K562 (cell line): Measurements from ENCODE around the gene FZD10. TPM values are rescaled to one million over a fixed set of nuclear protein-coding genes. Genes with fewer than 3 reads are reported as not detected.

Experiments used
- ATAC-seq: fragments of 200-7000 bp; cut with Tn5 transposase; 3 replicates; pipeline ENCODE4 v1.9.1; 2020; ENCODE audit warnings: moderate library complexity
- BruUV-seq: library from RNA; stranded (reverse); fragments of 400-500 nt; replicated peaks from 2 replicates; lab custom pipeline; 2021; lab: Mats Ljungman, UMichigan
- CTCF ChIA-PET: fragments of 300-600 bp; formaldehyde crosslinking; extraction: SDS; loops from one replicate; lab custom pipeline; 2021; ENCODE audit warnings: low intra/inter-chr PET ratio; lab: Yijun Ruan, JAX
- POLR2A ChIA-PET: fragments of 300-600, 350-650 bp; sonication (Branson Sonifier 250); formaldehyde crosslinking; extraction: SDS; loops from one replicate; lab custom pipeline; 2021; ENCODE audit warnings: antibody characterized with exemption, inconsistent platforms; lab: Yijun Ruan, JAX
- DNase-seq, 4 experiments: peaks; one replicate each; pipeline versions ENCODE4 v3.0.0 to v3.0.0-alpha.2; 2011 to 2018; ENCODE audit warnings: low spot score in 3 of 4, mixed read lengths in 3 of 4; ENCODE audit errors: extremely low read depth in 1 of 4
- FAIRE-seq: peaks from 2 replicates; lab custom pipeline; 2011; peaks lifted over from hg19 to GRCh38; lab: Jason Lieb, UNC
- H2AFZ ChIP-seq: 2 replicates; pipeline ENCODE4 v1.6.0; 2011; ENCODE audit warnings: low read depth, low read length, control low read depth, inconsistent platforms
- H3K27ac ChIP-seq: fragments of 200-600 bp; 3 replicates; pipeline ENCODE4 v1.8.0; 2011; ENCODE audit warnings: low read depth, mild to moderate bottlenecking, control low read depth, inconsistent platforms, low read length, moderate library complexity, mixed read lengths; ENCODE audit errors: extremely low read depth
- H3K27me3 ChIP-seq, 2 experiments: fragments of 300-600 bp in 1 of 2; 2 replicates in 1 of 2; 3 replicates in 1 of 2; pipeline versions ENCODE4 v1.6.0 to v1.8.0; 2011; ENCODE audit warnings: inconsistent platforms in 2 of 2, low read length in 2 of 2, mild to moderate bottlenecking in 1 of 2, mixed read lengths in 1 of 2, moderate library complexity in 1 of 2; ENCODE audit not compliant: control insufficient read depth in 2 of 2, insufficient read depth in 2 of 2
- H3K36me3 ChIP-seq: fragments of 300-600 bp; 3 replicates; pipeline ENCODE4 v1.8.0; 2011; ENCODE audit warnings: mild to moderate bottlenecking, low read length, inconsistent platforms; ENCODE audit not compliant: control insufficient read depth, insufficient read depth
- H3K4me1 ChIP-seq, 2 experiments: fragments of 200-600 bp in 1 of 2; replicated peaks in 1 of 2; 2 replicates in 1 of 2; 3 replicates in 1 of 2; pipeline versions ENCODE4 v1.5.1 to v1.8.0; 2011; ENCODE audit warnings: inconsistent platforms in 2 of 2, low read length in 2 of 2, mild to moderate bottlenecking in 1 of 2, mixed read lengths in 1 of 2, moderate library complexity in 1 of 2; ENCODE audit not compliant: control insufficient read depth in 2 of 2, insufficient read depth in 2 of 2
- H3K4me2 ChIP-seq: 2 replicates; pipeline ENCODE4 v1.6.1; 2011; ENCODE audit warnings: low read length, control low read depth, inconsistent platforms, mixed read lengths; ENCODE audit not compliant: insufficient read depth
- H3K4me3 ChIP-seq: fragments of 200-600 bp; sonication (generic), shearing (Covaris generic); 2 replicates; pipeline ENCODE4 v1.5.1; 2016; ENCODE audit warnings: control low read depth, inconsistent platforms
- H3K79me2 ChIP-seq: fragments of 200-600 bp; 3 replicates; pipeline ENCODE4 v1.8.0; 2011; ENCODE audit warnings: low read length, inconsistent platforms; ENCODE audit not compliant: control insufficient read depth, insufficient read depth
- H3K9ac ChIP-seq, 2 experiments: 2 replicates each; pipeline versions ENCODE4 v1.6.0 to v1.6.1; 2011; ENCODE audit warnings: low read depth in 2 of 2, low read length in 2 of 2, control low read depth in 1 of 2, inconsistent platforms in 1 of 2, mild to moderate bottlenecking in 1 of 2, mixed read lengths in 1 of 2; ENCODE audit not compliant: insufficient read depth in 1 of 2
- H3K9me1 ChIP-seq: one replicate; pipeline ENCODE4 v1.6.0; 2011; ENCODE audit warnings: inconsistent platforms, mild to moderate bottlenecking, low read length, moderate library complexity; ENCODE audit not compliant: control insufficient read depth, insufficient read depth
- H3K9me3 ChIP-seq: replicated peaks from 2 replicates; pipeline ENCODE4 v1.5.1; 2011; ENCODE audit warnings: low read depth, low read length, inconsistent platforms; ENCODE audit not compliant: control insufficient read depth, insufficient read depth
- H4K20me1 ChIP-seq: replicated peaks from 2 replicates; pipeline ENCODE4 v1.6.1; 2011; ENCODE audit warnings: low read length, inconsistent platforms, mixed read lengths; ENCODE audit not compliant: control insufficient read depth, insufficient read depth
- AFF1 ChIP-seq, 2 experiments: fragments of 450-650 bp; IDR thresholded peaks; 2 replicates each; pipeline ENCODE4 v1.6.1; 2018; ENCODE audit warnings: mild to moderate bottlenecking in 2 of 2, low read depth in 1 of 2; ENCODE audit not compliant: partially characterized antibody in 2 of 2
- CBFA2T2 ChIP-seq: fragments of 450-650 bp; conservative IDR thresholded peaks from 2 replicates; pipeline ENCODE4 v1.6.1; 2017; ENCODE audit warnings: mild to moderate bottlenecking
- CBFA2T3 ChIP-seq: fragments of 450-650 bp; IDR thresholded peaks from 2 replicates; pipeline ENCODE4 v1.6.1; 2017
- HSF4 ChIP-seq: fragments of 250-450 bp; sonication (Bioruptor Pico); IDR thresholded peaks from 2 replicates; pipeline ENCODE4 v2.1.2; 2022; ENCODE audit warnings: mild to moderate bottlenecking, moderate library complexity, borderline replicate concordance
- ZBTB2 ChIP-seq: fragments of 450-650 bp; IDR thresholded peaks from 2 replicates; pipeline ENCODE4 v1.6.1; 2016; ENCODE audit warnings: antibody characterized with exemption
- WGBS: fragments of 100-300 bp; shearing (Covaris generic); methylation state at CpG from one replicate; pipeline ENCODE4 v1.1.6; 2016; ENCODE audit warnings: low coverage, mixed read lengths; ENCODE audit not compliant: insufficient coverage; ENCODE audit errors: missing lambda C conversion rate; 5-methylcytosine and 5-hydroxymethylcytosine counted together
- in situ Hi-C: fragments of 300-500 bp; cut with MboI; formaldehyde crosslinking; loops from 4 replicates; pipeline ENCODE4 v1.15.0; 2018; ENCODE audit warnings: inconsistent platforms, mixed read lengths
- intact Hi-C: fragments of 100-400 bp; cut with micrococcal nuclease; formaldehyde crosslinking; loops from 2 replicates; pipeline ENCODE4 v1.14.2; 2022
- polyA plus RNA-seq, 8 experiments: library from polyadenylated mRNA; depleted of rRNA in 4 of 8; stranded (reverse) in 5 of 8; unstranded in 3 of 8; fragments of >200 nt; fragmentation: Nextera tagmentation in 2 of 8; fragmentation: Illumina TruSeq in 1 of 8; extraction: Ambion mirVana in 2 of 8; extraction: Trizol in 1 of 8; gene quantifications; 2 replicates each; pipeline versions ENCODE4 v1.2.1 to v1.2.3, GENCODE V29; 2011 to 2014; ENCODE audit warnings: inconsistent platforms in 1 of 8, missing spikeins in 1 of 8
- total RNA-seq, 7 experiments: library from RNA; depleted of rRNA in 6 of 7; stranded (reverse); fragments of >200 nt in 6 of 7; fragmentation: Illumina TruSeq in 2 of 7; extraction: Trizol in 2 of 7; gene quantifications; 2 replicates each; pipeline versions ENCODE4 v1.2.1 to v1.2.3, GENCODE V29; 2011 to 2021; ENCODE audit warnings: low replicate concordance in 1 of 7

Gene FZD10
- total and polyA plus RNA-seq, 9 of the 15 experiments (the other 6 are each of a cell fraction or from before 2014, with no cell fraction given) = not detected

DNA sequence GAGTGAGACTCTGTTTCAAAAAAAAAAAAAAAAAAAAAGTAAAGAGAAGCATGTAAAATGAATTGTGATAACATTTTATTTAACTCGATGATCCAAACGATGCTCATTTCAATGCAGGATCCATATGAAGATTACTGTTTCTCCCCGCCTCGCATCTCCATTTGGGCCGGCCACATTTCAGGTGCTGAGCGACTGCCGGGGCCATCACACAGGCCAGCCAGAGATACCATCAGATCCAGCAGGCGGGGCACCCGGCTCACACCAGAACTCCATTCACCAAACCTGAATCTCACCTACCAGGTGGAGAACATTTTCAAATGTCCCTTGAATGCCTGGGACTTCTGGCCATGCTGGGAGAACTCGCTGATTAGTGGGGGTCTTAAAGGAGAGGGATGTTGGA lies 18.0 kb upstream of the FZD10 start (continued):
- TF ChIP-seq ZBTB2 = no peak
- TF ChIP-seq HSF4 = no peak
- TF ChIP-seq, all 486 proteins: peak for 0

DNA sequence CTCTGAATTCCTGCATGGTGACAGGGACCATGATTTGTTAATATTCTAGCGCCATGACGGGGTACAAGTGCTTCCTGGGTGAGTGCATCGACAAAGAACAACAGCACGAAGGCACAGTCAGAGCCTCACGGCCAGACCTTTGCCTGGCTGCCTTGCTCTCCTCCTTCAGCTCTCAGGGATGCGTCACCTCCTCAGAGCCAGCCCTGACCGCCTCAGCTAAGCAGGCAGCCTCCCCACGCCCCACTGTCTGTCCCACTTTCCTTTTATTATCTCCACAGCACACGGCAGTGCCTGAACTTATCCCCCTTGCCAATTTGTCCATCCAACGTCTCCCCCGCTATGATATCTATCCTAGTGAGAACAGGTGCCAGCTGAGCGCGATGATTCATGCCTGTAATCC lies 16.5 kb upstream of the FZD10 start:
- ATAC-seq = no peak
- BruUV-seq = no TSS peak
- Histone ChIP-seq H3K9me1 (no peaks in the 10 kb centered on the region), H3K9me3 (no peaks in the 10 kb centered on the region), H3K79me2 (no peaks in the 10 kb centered on the region), H3K27me3 (peaks cover 9 to 44% of the 10 kb centered on the region in 2 experiments), H4K20me1 (peaks cover 6% of the 10 kb centered on the region; the same call in 1 of the 2 replicates), H3K9ac (no peak overlapping the region), H3K4me1 (no peaks in the 10 kb centered on the region), H3K27ac (no peak overlapping the region), H2AFZ (no peak overlapping the region), H3K4me2 (no peak overlapping the region), H3K36me3 (no peaks in the 10 kb centered on the region), H3K4me3 (no peak overlapping the region)
- CTCF ChIA-PET = no interaction called here
- 1% methylated on average over 13 of the region's 13 CpGs for WGBS
- in situ Hi-C loops (no loop called here), intact Hi-C loops (no loop called here)
- DNase-seq = no peak
- no peak for FAIRE-seq
- TF ChIP-seq CBFA2T3 (peak; percentile 37), AFF1 (IDR thresholded peaks at IDR 0.05; ENCODE audit: low read depth in 1 of 2, partially characterized antibody in 2 of 2) (no peak), CBFA2T2 (peak; percentile 17; the same call in 1 of the 2 replicates)
- POLR2A ChIA-PET = interaction anchor here (1.2 kb wide), 1 partner anchor 117 kb away, joined by 3 read pairs; no protein-coding TSS in a partner anchor
